Measurements from ENCODE around the gene FTCDNL1.
A peak's percentile ranks its signal among the peaks of the same experiment; 100 is the strongest.

DNA sequence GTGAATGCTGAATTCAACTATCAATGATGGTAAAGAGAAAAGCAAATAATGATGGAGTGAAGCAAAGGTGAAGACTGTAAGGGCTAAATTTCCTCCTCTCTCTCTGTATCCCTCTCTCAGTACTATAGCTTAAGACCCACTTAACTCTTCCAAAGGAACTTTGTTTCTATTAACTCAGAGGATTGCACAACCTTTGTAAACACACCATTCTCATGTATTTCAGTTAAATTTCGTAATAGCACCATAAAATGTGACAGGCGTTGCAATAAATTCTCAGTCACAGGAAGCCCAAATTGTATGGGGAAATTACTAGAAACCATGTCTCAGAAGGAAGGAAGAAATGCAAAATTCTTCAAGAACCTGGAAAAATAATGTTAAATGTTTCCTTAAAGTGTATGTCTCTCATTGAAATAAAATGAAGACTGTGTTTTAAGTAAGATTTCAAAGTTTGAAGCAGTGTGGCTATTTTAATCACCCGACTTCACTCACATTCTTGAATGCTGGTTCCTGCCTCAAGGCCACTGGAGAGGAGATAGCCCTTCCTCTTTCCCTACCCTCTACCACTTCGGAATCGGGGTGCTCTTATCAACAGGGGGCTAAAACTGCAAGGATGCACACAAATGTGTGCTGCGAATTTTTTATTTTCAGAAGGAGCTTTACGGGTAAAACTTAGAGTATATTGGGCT lies 112.1 kb downstream of the FTCDNL1 start:
- TF ChIP-seq, protein P1, sequence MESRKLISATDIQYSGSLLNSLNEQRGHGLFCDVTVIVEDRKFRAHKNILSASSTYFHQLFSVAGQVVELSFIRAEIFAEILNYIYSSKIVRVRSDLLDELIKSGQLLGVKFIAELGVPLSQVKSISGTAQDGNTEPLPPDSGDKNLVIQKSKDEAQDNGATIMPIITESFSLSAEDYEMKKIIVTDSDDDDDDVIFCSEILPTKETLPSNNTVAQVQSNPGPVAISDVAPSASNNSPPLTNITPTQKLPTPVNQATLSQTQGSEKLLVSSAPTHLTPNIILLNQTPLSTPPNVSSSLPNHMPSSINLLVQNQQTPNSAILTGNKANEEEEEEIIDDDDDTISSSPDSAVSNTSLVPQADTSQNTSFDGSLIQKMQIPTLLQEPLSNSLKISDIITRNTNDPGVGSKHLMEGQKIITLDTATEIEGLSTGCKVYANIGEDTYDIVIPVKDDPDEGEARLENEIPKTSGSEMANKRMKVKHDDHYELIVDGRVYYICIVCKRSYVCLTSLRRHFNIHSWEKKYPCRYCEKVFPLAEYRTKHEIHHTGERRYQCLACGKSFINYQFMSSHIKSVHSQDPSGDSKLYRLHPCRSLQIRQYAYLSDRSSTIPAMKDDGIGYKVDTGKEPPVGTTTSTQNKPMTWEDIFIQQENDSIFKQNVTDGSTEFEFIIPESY (IDR thresholded peaks at IDR 0.05), result peak; percentile 70
- TF ChIP-seq CTCF (IDR thresholded peaks at IDR 0.05; ENCODE audit: low read depth, low read length, missing input control) (no peak), YY1 (IDR thresholded peaks at IDR 0.05) (peak; percentile 81), TAF1 (conservative IDR thresholded peaks at IDR 0.05) (no peak), SP1 (IDR thresholded peaks at IDR 0.05) (peak; percentile 80), HNF4A (conservative IDR thresholded peaks at IDR 0.05) (peak; percentile 82 to 91), FOXA1 (IDR thresholded peaks at IDR 0.05) (peak; percentile 86), RAD21 (IDR thresholded peaks at IDR 0.05) (peak; percentile 37 to 42)
- TF ChIP-seq, protein P2, sequence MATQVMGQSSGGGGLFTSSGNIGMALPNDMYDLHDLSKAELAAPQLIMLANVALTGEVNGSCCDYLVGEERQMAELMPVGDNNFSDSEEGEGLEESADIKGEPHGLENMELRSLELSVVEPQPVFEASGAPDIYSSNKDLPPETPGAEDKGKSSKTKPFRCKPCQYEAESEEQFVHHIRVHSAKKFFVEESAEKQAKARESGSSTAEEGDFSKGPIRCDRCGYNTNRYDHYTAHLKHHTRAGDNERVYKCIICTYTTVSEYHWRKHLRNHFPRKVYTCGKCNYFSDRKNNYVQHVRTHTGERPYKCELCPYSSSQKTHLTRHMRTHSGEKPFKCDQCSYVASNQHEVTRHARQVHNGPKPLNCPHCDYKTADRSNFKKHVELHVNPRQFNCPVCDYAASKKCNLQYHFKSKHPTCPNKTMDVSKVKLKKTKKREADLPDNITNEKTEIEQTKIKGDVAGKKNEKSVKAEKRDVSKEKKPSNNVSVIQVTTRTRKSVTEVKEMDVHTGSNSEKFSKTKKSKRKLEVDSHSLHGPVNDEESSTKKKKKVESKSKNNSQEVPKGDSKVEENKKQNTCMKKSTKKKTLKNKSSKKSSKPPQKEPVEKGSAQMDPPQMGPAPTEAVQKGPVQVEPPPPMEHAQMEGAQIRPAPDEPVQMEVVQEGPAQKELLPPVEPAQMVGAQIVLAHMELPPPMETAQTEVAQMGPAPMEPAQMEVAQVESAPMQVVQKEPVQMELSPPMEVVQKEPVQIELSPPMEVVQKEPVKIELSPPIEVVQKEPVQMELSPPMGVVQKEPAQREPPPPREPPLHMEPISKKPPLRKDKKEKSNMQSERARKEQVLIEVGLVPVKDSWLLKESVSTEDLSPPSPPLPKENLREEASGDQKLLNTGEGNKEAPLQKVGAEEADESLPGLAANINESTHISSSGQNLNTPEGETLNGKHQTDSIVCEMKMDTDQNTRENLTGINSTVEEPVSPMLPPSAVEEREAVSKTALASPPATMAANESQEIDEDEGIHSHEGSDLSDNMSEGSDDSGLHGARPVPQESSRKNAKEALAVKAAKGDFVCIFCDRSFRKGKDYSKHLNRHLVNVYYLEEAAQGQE (IDR thresholded peaks at IDR 0.05), result peak; percentile 75
- TF ChIP-seq, protein P3, sequence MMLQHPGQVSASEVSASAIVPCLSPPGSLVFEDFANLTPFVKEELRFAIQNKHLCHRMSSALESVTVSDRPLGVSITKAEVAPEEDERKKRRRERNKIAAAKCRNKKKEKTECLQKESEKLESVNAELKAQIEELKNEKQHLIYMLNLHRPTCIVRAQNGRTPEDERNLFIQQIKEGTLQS (IDR thresholded peaks at IDR 0.05), result no peak

All from liver (tissue), 3 donors.